HepG2 (cell line): Measurements from ENCODE around the gene UBE2O. TPM values are rescaled to one million over a fixed set of nuclear protein-coding genes. Genes with fewer than 3 reads are reported as not detected.

ENCODE experiments used
- AGO1 ChIP-seq: fragments of 200-400 bp; formaldehyde crosslinking; IDR thresholded peaks from 2 replicates; pipeline ENCODE4 v1.6.1; 2017; ENCODE audit warnings: mild to moderate bottlenecking, low read depth, low read length, moderate library complexity; ENCODE audit not compliant: poor library complexity, severe bottlenecking
- ARID2 ChIP-seq: sonication (generic); formaldehyde crosslinking; IDR thresholded peaks from 2 replicates; pipeline ENCODE4 v1.8.1; 2022; ENCODE audit warnings: mild to moderate bottlenecking, missing genetic modification reagents, borderline replicate concordance
- ATRX ChIP-seq: sonication (generic); formaldehyde crosslinking; IDR thresholded peaks from 2 replicates; pipeline ENCODE4 v1.4.0; 2020; ENCODE audit warnings: missing genetic modification reagents, borderline replicate concordance
- MLX ChIP-seq: IDR thresholded peaks from 2 replicates; pipeline ENCODE4 v1.6.1; 2016
- MTERF4 ChIP-seq: sonication (generic); formaldehyde crosslinking; IDR thresholded peaks from 2 replicates; pipeline ENCODE4 v1.8.0; 2023; ENCODE audit warnings: mild to moderate bottlenecking, missing genetic modification reagents
- MXD4 ChIP-seq: IDR thresholded peaks from 2 replicates; pipeline ENCODE4 v1.6.1; 2016; ENCODE audit warnings: mild to moderate bottlenecking, missing biosample characterization, missing genetic modification reagents
- RFX5 ChIP-seq: IDR thresholded peaks from 2 replicates; pipeline ENCODE4 v1.6.1; 2011; ENCODE audit warnings: low read depth, low read length, improper control_type of control experiment
- SNAPC4 ChIP-seq: sonication (generic); formaldehyde crosslinking; IDR thresholded peaks from 2 replicates; pipeline ENCODE4 v1.4.0; 2020; ENCODE audit warnings: mild to moderate bottlenecking, missing genetic modification reagents
- TBL1XR1 ChIP-seq: fragments of 150-350 bp; IDR thresholded peaks from 2 replicates; pipeline ENCODE4 v1.6.1; 2014; ENCODE audit warnings: borderline replicate concordance, low read length; ENCODE audit not compliant: partially characterized antibody
- TP53 ChIP-seq: sonication (generic); formaldehyde crosslinking; conservative IDR thresholded peaks from 2 replicates; pipeline ENCODE4 v1.4.0; 2020; ENCODE audit warnings: missing genetic modification reagents
- ZBTB39 ChIP-seq: sonication (generic); formaldehyde crosslinking; IDR thresholded peaks from 2 replicates; pipeline ENCODE4 v1.5.0; 2020; ENCODE audit warnings: missing genetic modification reagents
- ZBTB46 ChIP-seq: sonication (generic); formaldehyde crosslinking; IDR thresholded peaks from 2 replicates; pipeline ENCODE4 v1.4.0; 2020; ENCODE audit warnings: mild to moderate bottlenecking, missing genetic modification reagents, borderline replicate concordance
- ZNF17 ChIP-seq: sonication (generic); formaldehyde crosslinking; IDR thresholded peaks from 2 replicates; pipeline ENCODE4 v1.5.0; 2020; ENCODE audit warnings: mild to moderate bottlenecking, missing genetic modification reagents
- ZNF331 ChIP-seq: sonication (generic); formaldehyde crosslinking; IDR thresholded peaks from 2 replicates; pipeline ENCODE4 v1.4.0; 2020; ENCODE audit warnings: missing genetic modification reagents
- ZNF44 ChIP-seq: sonication (generic); formaldehyde crosslinking; IDR thresholded peaks from 2 replicates; pipeline ENCODE4 v1.5.1; 2020; ENCODE audit warnings: mild to moderate bottlenecking, missing genetic modification reagents
- ZNF576 ChIP-seq: sonication (generic); formaldehyde crosslinking; IDR thresholded peaks from 2 replicates; pipeline ENCODE4 v1.4.0; 2020; ENCODE audit warnings: mild to moderate bottlenecking, missing genetic modification reagents
- ZNF747 ChIP-seq: sonication (generic); formaldehyde crosslinking; IDR thresholded peaks from 2 replicates; pipeline ENCODE4 v1.8.1; 2023; ENCODE audit warnings: missing genetic modification reagents, mild to moderate bottlenecking, borderline replicate concordance
- ZNF816 ChIP-seq: sonication (generic); formaldehyde crosslinking; IDR thresholded peaks from 2 replicates; pipeline ENCODE4 v1.8.0; 2022; ENCODE audit warnings: missing genetic modification reagents, mild to moderate bottlenecking, borderline replicate concordance
- ZNF83 ChIP-seq: sonication (generic); formaldehyde crosslinking; IDR thresholded peaks from 2 replicates; pipeline ENCODE4 v1.4.0; 2020; ENCODE audit warnings: missing genetic modification reagents, mild to moderate bottlenecking, borderline replicate concordance
- polyA plus RNA-seq, 8 experiments: library from polyadenylated mRNA; depleted of rRNA in 3 of 8; stranded (reverse) in 7 of 8; unstranded in 1 of 8; fragments of >200 nt; fragmentation: Illumina TruSeq in 4 of 8; extraction: Trizol in 4 of 8; gene quantifications; 2 replicates each; pipeline versions ENCODE4 v1.2.1 to v1.2.3, GENCODE V29; 2011 to 2016; ENCODE audit warnings: low read depth in 4 of 8, missing spikeins in 1 of 8, mixed read lengths in 1 of 8; ENCODE audit not compliant: insufficient read depth in 1 of 8
- total RNA-seq, 5 experiments: library from RNA; depleted of rRNA; stranded (reverse); fragments of >200 nt; fragmentation: Illumina TruSeq; extraction: Trizol; gene quantifications; 2 replicates each; pipeline ENCODE4 v1.2.3, GENCODE V29; 2016; ENCODE audit warnings: low read depth in 1 of 5

UBE2O gene
- total and polyA plus RNA-seq, 2 of the 13 experiments (the other 11 are each of a cell fraction or from before 2014, with no cell fraction given) = 21.5 to 23.5 TPM

- TF ChIP-seq TBL1XR1 (no peak), MLX (CRISPR knock-in tag) (no peak), ZNF816 (no peak), MTERF4 (CRISPR knock-in tag) (no peak), SNAPC4 (peak; percentile 99), MXD4 (CRISPR knock-in tag) (peak; percentile 64), ZNF576 (CRISPR knock-in tag) (no peak), ZNF83 (CRISPR knock-in tag) (no peak), ATRX (CRISPR knock-in tag) (no peak), ZBTB39 (no peak), AGO1 (no peak), TP53 (CRISPR knock-in tag) (no peak), ZNF747 (no peak), ARID2 (CRISPR knock-in tag) (no peak), ZNF44 (no peak), ZBTB46 (CRISPR knock-in tag) (no peak), ZNF17 (CRISPR knock-in tag) (no peak), RFX5 (no peak), ZNF331 (CRISPR knock-in tag) (no peak; the same call in 1 of the 2 replicates)
These were observed 95.3 kb downstream of the UBE2O start (continued) for GRCh38 chr17:76357597-76358158.
